Nucleus accumbens (tissue), 56 donors: ENCODE data around the gene PNPT1.
"Not testable (repeated sequence)": the region's sequence is repeated elsewhere in the genome, so short reads cannot be mapped to it uniquely, and the experiment has no call there.

Experiments used
- DNase-seq, 56 donors: peaks; one replicate each; lab custom pipeline; 2025; lab: John Stamatoyannopoulos, UW

PNPT1 gene

DNA sequence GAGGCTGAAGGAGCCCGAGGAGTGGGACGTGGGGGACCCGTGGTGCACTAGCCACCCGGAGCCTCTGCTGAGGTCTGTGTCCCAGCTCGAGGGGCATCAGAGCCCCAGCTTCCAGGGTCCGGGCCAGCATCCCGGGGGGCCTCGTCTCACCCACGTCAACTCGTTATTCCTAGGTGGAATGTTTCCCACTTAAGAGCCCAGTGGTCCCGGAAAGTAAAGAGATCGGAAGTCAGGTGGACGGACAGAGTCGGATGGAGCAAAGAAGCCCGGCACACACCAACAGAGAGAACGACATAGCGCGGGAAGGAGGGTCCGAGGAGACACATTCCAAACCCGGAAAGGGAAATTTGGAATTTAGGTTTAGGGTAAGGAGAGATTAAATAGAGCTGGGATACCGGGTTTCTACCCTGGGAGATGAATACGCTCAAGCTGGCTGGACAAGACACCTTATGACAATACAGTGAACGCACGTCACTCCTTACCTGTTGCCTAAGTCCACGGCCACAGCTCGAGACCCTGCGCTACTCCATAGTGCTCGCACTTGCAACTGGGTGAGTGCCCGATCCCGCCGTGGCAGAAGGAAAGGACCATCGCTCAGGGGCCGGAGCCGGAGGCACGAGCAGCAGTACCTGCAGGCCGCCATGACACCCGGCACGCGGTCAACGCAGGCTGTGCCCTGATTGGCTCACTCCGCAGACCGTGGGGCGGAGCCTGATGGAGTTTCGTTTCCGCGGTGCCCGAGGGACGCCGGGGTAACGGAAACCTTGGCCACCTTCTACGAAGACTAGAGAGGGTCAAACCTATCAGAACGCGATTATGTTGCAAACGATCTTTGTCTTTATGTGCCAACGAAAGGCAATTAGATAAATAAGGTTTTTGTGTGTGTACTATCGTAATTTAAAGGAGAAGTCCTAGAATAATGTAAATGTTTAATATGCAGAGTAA lies at the start of gene PNPT1:
Gene PNPT1 (minus strand): TSS at position 664 of the 945 bp plus-strand sequence. CDS start 21 bp downstream, at position 643.
- DNase-seq: peak in 55 of 56 donors; percentile 62 to 96 (median 89)

DNA sequence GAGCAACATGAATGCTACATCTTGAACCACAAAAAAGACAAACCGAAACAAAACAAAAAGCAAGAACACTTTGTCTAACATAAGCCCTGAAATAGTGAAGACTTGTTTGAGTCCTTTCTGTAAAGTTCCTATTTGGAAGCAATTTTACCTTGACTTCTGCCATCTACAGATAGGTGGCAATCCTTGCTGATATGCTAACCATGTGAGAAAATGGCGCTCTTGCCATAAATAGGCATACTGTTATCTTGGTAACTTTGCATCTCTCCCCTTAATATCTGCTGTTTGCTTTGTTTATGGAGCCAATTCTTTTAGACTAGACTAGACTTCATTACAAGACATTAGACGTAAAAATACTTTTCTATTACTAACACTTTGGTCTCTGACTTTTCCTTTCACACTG lies 49.4 kb upstream of the PNPT1 start:
- DNase-seq: no peak

DNA sequence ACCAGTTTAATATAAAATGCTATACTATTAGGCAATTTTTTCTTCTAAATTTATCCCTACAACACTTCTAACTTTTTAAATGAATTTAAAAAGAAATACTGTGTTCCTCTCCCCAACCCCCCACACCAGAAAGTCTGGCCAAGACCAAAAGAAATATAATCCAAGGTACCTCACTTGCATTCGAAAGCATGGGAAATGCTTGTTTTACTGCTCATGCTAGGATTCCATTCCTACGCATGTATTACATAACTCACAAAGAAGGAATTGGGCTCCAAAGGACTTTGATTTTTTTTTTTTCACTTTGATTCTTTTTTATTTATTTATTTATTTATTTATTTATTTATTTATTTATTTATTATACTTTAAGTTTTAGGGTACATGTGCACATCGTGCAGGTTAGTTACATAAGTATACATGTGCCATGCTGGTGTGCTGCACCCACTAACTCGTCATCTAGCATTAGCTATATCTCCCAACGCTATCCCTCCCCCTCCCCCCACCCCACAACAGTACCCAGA lies 42.4 kb upstream of the PNPT1 start:
- not testable (repeated sequence) for DNase-seq

GRCh38 chr2:55734726-55735125 lies 41.1 kb upstream of the PNPT1 start:
- no peak for DNase-seq

DNA sequence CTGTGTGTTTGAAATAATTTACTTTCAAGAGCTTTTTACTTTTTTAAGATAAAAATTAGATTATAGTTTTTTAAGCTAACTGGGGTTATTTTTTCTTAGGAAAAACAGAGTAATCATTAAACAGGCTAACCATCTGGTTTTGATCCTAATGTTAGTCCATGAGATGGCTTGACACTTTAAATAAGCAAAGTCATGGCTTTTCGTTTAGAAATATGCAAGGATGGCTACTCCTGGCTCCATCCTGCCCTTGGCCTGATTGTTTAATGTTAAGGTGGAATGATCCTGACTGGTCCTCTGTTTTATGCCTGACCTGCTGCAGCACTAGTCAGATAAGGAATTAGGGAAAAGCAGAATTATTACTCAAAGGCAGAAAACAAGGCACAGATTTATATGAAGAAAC lies 39.7 kb upstream of the PNPT1 start:
- no peak for DNase-seq

- DNase-seq: no peak
Observed at GRCh38 chr2:55732854-55733253, 39.2 kb upstream of the PNPT1 start.

- DNase-seq: no peak
Observed at GRCh38 chr2:55729136-55729685, 35.6 kb upstream of the PNPT1 start.

DNA sequence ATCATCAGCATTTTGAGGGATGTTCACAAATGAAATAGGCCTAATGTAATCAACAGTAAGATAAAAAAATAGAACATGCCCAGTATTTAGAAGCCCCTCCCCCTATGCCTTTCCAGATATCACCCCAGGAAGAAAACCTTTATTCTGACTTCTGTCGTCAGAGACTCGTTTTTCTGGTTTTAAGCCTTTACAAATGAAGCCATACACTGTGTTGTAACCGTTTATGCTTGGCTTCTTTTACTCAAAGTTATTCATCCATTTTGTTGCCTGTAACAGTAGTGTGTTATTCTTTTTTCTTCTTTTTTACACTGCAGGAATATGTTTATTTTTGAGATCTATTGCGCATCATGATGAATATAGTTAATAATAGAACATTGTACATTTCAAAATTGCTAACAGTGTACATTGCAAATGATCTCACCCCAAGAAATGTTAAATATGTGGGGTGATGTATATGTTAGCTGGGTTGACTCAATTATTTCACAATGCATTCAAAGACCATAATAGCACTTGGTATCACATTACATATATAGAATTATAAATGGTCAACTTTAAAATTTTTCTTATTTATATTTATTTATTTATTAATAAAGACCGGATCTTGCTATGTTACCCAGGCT lies 28.1 kb upstream of the PNPT1 start:
- no peak for DNase-seq

GRCh38 chr2:55720417-55720816 lies 26.8 kb upstream of the PNPT1 start:
- DNase-seq: no peak

DNA sequence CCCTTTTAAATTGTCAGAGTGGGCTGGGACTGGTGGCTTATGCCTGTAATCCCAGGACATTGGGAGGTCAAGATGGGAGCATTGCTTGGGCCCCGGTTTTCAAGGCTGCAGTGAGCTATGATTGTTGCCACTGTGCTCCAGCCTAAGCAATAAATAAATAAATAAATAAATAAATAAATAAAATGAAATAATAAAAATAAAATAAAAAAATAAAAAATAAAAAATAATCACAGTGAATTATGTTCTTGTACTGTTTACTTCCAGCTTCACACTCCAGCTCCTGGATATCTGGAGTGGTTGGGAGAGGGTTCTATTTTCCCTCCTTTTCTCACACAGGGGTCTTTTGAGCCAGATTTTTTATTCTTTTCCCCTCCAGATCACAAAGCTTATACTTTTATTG lies 26.2 kb upstream of the PNPT1 start:
- DNase-seq: no peak

GRCh38 chr2:55718165-55719008 lies 24.7 kb upstream of the PNPT1 start:
- DNase-seq: peak in 28 of 56 donors; percentile 2 to 77 (median 27)

DNA sequence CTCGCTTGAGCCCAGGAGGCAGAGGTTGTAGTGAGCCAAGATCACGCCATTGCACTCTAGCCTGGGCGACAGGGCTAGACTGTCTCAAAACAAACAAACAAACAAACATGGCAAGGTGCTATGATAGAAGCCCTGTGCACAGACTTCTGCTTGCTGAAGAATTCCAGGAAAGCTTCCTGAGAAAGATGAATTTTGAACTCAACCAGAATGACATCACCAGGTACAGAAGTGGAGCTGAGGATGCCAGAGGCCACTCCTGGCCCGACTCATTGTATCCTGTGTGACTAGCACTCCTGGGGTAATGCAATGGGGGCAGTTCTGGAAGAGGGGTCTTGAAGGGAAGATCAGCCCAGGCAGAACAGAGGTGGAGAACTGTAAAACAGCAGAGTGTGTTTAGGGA lies 22.0 kb upstream of the PNPT1 start:
- no peak for DNase-seq

GRCh38 chr2:55715178-55715577 lies 21.5 kb upstream of the PNPT1 start:
- not testable (repeated sequence) for DNase-seq

DNA sequence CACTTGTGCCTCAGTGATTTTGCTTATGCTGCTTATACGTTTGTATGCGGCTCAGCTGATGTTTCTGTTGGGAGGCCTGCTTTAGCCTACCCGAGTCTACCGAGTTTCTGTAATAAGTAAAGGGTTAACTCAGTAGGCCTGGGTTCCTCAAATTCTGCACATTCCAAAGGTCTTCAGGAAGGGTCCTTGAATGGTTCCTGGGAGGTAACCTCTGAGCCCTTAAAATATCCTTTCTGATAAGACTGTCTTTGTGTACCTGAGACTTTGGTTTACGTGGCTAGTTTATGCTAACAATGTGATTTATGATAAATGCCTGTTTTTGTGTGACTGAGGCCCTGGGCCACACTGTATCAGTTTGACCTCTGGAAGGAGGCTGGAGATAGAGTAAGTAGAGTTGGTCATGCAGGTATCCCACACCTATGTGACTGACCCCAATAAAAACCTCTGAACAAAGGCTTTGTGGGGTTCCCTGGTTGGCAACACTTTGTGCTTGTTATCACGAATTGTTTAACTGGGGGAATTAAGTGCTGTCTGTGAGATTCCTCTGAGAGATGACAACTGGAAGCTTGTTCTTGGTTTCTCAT lies 18.9 kb upstream of the PNPT1 start:
- no peak for DNase-seq

DNA sequence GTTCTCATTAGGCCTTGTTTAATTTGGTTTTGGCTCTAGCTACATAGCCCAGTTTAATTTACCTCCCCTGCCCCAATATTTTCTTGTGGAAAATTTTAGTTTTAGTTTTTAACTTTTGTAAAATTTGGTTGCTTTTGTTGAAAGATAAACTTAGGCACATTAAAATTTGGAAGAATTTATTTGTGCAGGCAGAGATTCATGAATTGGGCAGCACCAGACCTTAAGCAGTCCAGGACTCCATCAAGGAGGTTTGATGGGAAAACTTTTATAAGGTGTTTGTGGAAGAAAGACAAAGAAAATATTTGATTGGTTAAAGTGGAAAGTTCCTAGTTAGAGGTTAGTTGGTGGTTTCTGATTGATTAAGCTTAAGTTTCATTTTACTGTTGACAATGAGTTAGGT lies 16.4 kb upstream of the PNPT1 start:
- no peak for DNase-seq

DNA sequence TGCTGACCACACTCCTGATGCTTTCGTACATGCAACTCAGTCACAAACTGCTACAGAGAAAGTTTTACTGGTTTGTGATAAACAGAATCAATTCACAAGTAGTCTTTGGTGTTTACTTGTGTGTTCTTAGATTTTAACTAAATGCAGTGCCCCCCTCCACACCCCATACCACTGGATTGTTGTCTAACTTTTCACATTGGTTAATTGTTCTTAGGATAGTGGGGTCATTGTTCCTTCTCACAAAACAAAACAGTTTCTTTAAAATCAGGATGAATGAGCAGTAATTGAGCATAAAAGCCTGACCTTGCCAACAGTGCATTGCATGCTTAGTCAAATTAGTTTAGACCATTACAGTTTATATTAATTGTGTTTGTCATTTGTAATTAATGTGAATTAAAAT lies 14.1 kb upstream of the PNPT1 start:
- peak in 26 of 56 donors; percentile 2 to 52 (median 26) for DNase-seq

GRCh38 chr2:55706258-55706657 lies 12.6 kb upstream of the PNPT1 start:
- DNase-seq: not testable (repeated sequence)

GRCh38 chr2:55705027-55705653 lies 11.5 kb upstream of the PNPT1 start:
- DNase-seq: no peak

- DNase-seq: no peak
Observed at GRCh38 chr2:55703350-55703749, 9.7 kb upstream of the PNPT1 start.
